ENCODE results near the gene KCNA3. TPM values are rescaled to one million over a fixed set of nuclear protein-coding genes. Genes with fewer than 3 reads are reported as not detected.
A peak's percentile ranks its signal among the peaks of the same experiment; 100 is the strongest.

Gene KCNA3
- total and polyA plus RNA-seq, 8 donors: 0.73 to 11.9 (median 3.3) TPM; not detected in 4

DNA sequence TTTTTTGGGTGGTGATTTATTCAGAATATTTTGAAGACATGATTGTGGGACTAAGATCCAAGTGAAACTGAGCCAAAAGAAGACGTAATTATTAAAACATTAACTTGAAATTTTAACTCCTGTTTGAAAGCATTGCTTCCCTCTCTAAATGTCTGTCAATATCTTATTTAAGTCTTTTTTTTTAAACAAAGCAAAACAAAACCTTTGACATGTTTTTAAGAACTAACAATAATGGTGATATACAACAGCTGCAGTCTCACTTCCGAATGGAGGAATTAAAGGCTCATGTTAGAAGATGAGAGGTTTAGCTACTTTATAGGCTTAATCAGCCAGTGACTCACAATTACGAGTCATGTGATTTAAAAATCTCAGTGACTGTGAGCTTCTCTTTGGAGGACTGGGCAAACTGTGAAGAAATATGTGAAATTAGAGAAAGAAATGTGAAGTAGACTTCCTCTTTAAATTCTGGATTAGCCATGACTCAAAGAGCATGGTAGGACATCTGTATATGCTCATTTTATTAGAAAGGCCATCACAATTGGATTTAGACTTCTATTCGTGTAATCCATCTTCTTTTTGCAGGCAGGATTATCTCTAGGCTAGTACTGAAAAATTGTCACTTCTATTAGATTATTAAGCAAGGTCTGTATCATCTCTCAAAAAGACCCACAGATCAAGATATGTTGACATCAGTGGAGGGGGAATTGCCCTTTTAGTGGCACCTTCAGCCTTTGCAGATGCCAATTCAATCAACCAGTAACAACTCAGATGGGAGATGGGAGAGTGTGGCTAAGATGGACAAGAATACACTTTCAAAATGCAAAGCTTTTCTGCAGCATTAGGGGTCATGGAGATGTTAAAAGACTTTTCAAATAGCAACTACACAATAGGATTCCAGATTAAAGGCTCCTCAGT, 28.7 kb downstream of the KCNA3 start:
- no peak overlapping the region for H3K27ac ChIP-seq
- H3K4me3 ChIP-seq: no peak overlapping the region
- H3K36me3 ChIP-seq: no peaks in the 10 kb centered on the region
- no peaks in the 10 kb centered on the region for H3K9me3 ChIP-seq
- H3K27me3 ChIP-seq: peaks cover 0 to 28% (median 0%) of the 10 kb centered on the region in 3 donors
- TF ChIP-seq POLR2AphosphoS5 (IDR thresholded peaks at IDR 0.05) (peak in 1 of 3 donors; percentile 27), EP300 (IDR thresholded peaks at IDR 0.05) (no peak)
- 50 to 72% (median 58%) methylated on average over 4 of the region's 4 CpGs for WGBS, 5 donors
- no peak for DNase-seq
- H3K4me1 ChIP-seq: peaks cover 0 to 14% (median 2%) of the 10 kb centered on the region in 4 donors
- intact Hi-C loops (cut with DNase I; ENCODE audit: low total_unique reads): no loop called here

DNA sequence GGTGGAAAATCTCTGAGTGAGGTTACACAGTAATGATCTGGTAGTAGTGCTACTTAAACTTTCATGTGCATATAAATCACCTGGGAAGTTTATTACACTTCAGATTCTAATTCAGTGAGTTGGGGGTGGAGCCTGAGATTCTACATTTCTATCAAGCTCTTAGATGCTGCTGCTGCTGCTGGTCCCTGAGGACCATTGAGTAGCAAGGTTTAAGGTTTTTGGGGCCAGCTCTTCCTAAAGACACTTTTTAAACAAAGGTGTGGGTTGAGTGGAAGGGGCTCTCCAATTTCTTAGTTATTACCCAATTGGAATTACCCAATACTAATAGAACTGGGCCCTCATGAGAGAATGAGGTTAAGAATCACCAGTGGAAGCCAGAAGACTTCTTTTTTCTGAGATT, 29.5 kb downstream of the KCNA3 start:
- TF ChIP-seq POLR2AphosphoS5 (IDR thresholded peaks at IDR 0.05): no peak
- no peak for TF ChIP-seq POLR2A (IDR thresholded peaks at IDR 0.05)
- TF ChIP-seq, protein P1, sequence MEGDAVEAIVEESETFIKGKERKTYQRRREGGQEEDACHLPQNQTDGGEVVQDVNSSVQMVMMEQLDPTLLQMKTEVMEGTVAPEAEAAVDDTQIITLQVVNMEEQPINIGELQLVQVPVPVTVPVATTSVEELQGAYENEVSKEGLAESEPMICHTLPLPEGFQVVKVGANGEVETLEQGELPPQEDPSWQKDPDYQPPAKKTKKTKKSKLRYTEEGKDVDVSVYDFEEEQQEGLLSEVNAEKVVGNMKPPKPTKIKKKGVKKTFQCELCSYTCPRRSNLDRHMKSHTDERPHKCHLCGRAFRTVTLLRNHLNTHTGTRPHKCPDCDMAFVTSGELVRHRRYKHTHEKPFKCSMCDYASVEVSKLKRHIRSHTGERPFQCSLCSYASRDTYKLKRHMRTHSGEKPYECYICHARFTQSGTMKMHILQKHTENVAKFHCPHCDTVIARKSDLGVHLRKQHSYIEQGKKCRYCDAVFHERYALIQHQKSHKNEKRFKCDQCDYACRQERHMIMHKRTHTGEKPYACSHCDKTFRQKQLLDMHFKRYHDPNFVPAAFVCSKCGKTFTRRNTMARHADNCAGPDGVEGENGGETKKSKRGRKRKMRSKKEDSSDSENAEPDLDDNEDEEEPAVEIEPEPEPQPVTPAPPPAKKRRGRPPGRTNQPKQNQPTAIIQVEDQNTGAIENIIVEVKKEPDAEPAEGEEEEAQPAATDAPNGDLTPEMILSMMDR (IDR thresholded peaks at IDR 0.05): no peak
- no peak for TF ChIP-seq EP300 (IDR thresholded peaks at IDR 0.05)
- H3K4me1 ChIP-seq: peaks cover 0 to 14% (median 2%) of the 10 kb centered on the region in 4 donors
- intact Hi-C loops (cut with DNase I; ENCODE audit: low total_unique reads): no loop called here
- no peak overlapping the region for H3K27ac ChIP-seq
- H3K4me3 ChIP-seq: no peak overlapping the region
- no peak for DNase-seq
- H3K9me3 ChIP-seq: no peaks in the 10 kb centered on the region
- H3K27me3 ChIP-seq: peaks cover 0 to 26% (median 0%) of the 10 kb centered on the region in 3 donors
- H3K36me3 ChIP-seq: no peaks in the 10 kb centered on the region

DNA sequence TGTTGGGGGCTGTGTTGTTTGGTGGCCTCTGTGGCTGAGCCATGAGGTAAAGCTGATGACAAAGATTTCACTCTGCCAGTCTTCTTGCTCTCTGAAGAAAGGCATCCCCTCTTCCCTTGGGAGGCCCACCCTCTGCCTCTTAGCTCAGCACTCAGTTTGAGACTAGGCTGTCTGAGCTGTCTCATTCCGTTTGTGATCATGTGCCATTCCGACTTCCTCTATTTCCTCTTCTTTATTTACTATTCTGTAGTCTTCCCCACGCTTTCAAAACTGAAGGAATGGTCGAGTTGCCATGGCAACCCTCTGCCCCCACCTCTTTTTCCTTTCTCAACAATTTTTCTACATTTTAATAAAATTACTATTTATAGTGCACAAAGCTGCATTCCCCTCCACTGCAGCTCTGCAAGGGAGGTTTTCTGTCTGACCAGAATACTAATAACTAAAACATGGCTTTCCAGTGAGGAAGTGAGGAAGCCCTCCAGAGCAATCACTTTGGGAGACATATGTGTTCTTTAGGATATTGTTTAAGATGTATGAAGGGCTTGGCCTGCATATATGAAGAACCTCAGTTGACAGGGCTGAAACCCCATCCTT, 30.8 kb downstream of the KCNA3 start:
- H3K27me3 ChIP-seq: peaks cover 0 to 15% (median 0%) of the 10 kb centered on the region in 3 donors
- peaks cover 0 to 14% (median 2%) of the 10 kb centered on the region in 4 donors for H3K4me1 ChIP-seq
- TF ChIP-seq POLR2A (IDR thresholded peaks at IDR 0.05) (no peak), EP300 (IDR thresholded peaks at IDR 0.05) (no peak)
- no peaks in the 10 kb centered on the region for H3K9me3 ChIP-seq
- intact Hi-C loops (cut with DNase I; ENCODE audit: low total_unique reads): no loop called here
- H3K36me3 ChIP-seq: no peaks in the 10 kb centered on the region
- WGBS, 5 donors: 20 to 29% (median 23%) methylated on average over 4 of the region's 4 CpGs
- no peak overlapping the region for H3K27ac ChIP-seq
- no peak overlapping the region for H3K4me3 ChIP-seq
- DNase-seq: no peak

DNA sequence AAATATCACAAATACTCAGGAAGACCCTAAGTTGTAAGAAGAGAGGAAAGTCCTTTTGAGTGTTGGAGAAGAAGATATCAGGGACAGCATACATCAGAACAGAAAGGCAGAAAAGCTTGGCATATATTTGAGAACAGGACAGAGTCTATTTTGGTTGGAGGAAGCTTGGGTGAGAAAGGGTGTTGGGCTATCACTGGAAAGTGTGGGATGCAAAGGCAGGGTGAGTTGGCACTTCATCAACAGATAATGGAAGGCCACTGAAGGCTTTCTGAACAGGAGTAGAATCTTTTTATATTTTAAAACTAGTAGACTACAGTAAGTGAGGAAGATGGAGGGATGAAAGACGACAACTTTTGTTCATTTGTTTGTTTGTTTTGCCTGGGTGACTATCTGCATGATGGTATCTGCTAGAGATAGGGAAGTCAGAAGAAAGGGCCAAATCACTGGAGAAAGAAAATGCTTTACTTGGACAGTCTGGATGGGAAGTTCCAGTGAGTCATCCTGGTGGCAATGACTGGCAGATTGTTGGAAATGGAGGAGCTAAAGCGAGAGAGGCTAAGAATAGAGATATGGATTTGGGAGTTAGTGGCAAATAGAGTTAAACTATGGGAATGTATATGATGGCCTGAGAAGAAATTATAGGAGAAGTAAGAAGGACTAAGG, 34.9 kb downstream of the KCNA3 start:
- Histone ChIP-seq H3K4me1 (peaks cover 0 to 7% (median 1%) of the 10 kb centered on the region in 4 donors), H3K4me3 (no peak overlapping the region), H3K27me3 (peaks cover 0 to 14% (median 7%) of the 10 kb centered on the region in 3 donors), H3K36me3 (no peaks in the 10 kb centered on the region), H3K27ac (no peak overlapping the region), H3K9me3 (no peaks in the 10 kb centered on the region)
- TF ChIP-seq POLR2AphosphoS5 (IDR thresholded peaks at IDR 0.05) (no peak), EP300 (IDR thresholded peaks at IDR 0.05) (no peak), POLR2A (IDR thresholded peaks at IDR 0.05) (no peak)
- TF ChIP-seq, protein P1 (IDR thresholded peaks at IDR 0.05): no peak
- intact Hi-C loops (cut with DNase I; ENCODE audit: low total_unique reads): no loop called here
- WGBS, 5 donors: 45 to 68% (median 48%) methylated on average over 2 of the region's 2 CpGs
- no peak for DNase-seq

DNA sequence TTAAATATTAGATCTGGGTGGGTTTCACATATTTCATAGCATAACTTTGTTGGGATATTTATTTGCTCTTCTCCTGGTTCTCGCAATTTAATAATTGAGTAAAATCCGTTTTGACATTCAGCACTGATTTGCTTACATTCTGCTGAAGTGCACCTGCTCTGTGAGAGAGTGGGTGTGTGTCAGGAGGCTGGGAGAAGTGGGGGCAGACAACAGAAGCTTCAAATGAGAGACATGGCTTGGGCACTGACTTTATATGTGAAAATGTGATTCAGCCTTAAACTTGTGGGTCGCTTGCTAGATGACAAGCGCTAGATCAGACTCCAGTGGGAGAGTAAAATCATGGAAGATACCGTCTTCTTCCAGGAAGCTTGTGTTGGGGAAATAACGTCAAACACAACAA, 36.2 kb downstream of the KCNA3 start:
- no peak for TF ChIP-seq POLR2AphosphoS5 (IDR thresholded peaks at IDR 0.05)
- no peak for TF ChIP-seq POLR2A (IDR thresholded peaks at IDR 0.05)
- TF ChIP-seq EP300 (IDR thresholded peaks at IDR 0.05): no peak
- TF ChIP-seq, protein P1 (IDR thresholded peaks at IDR 0.05): no peak
- Histone ChIP-seq H3K4me3 (no peak overlapping the region), H3K27me3 (peaks cover 0 to 8% (median 7%) of the 10 kb centered on the region in 3 donors), H3K4me1 (peaks cover 0 to 19% (median 10%) of the 10 kb centered on the region in 4 donors), H3K36me3 (no peaks in the 10 kb centered on the region), H3K27ac (no peak overlapping the region), H3K9me3 (no peaks in the 10 kb centered on the region)
- 78 to 88% (median 82%) methylated on average over 6 of the region's 6 CpGs for WGBS, 5 donors
- DNase-seq: no peak
- intact Hi-C loops (cut with DNase I; ENCODE audit: low total_unique reads): no loop called here

Data from stomach (tissue), 9 donors.